ENCODE data around the gene BHLHE23.

DNA sequence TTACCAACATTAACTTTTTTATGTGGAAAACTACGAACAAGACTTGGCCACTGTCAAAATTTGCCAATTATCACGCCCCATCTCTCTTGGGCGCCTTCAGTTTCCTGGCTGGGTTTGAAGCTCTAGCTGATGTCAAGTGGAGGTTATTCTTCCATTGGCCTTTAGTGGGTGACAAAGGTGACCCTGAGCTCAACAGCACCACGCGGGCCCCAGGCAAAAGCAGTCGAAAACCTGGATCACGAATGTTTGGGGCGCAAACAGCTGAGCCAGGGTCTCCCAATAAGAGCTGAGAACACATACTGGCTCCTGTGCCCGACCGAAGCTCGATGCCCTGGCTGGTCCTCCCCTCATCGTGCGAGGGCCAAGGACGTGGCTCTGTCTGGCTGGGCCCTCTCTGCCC, 27.5 kb downstream of the BHLHE23 start:
- TF ChIP-seq POLR2A (IDR thresholded peaks at IDR 0.05) = no peak
- TF ChIP-seq, protein P1, sequence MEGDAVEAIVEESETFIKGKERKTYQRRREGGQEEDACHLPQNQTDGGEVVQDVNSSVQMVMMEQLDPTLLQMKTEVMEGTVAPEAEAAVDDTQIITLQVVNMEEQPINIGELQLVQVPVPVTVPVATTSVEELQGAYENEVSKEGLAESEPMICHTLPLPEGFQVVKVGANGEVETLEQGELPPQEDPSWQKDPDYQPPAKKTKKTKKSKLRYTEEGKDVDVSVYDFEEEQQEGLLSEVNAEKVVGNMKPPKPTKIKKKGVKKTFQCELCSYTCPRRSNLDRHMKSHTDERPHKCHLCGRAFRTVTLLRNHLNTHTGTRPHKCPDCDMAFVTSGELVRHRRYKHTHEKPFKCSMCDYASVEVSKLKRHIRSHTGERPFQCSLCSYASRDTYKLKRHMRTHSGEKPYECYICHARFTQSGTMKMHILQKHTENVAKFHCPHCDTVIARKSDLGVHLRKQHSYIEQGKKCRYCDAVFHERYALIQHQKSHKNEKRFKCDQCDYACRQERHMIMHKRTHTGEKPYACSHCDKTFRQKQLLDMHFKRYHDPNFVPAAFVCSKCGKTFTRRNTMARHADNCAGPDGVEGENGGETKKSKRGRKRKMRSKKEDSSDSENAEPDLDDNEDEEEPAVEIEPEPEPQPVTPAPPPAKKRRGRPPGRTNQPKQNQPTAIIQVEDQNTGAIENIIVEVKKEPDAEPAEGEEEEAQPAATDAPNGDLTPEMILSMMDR (IDR thresholded peaks at IDR 0.05 in 4 of 5, conservative IDR thresholded peaks at IDR 0.05 in 1 of 5) = no peak

Data from gastrocnemius medialis (tissue), 4 donors.